ENCODE data around the gene SMARCD2.
"Not testable (repeated sequence)": the region's sequence is repeated elsewhere in the genome, so short reads cannot be mapped to it uniquely, and the experiment has no call there.

SMARCD2 gene

DNA sequence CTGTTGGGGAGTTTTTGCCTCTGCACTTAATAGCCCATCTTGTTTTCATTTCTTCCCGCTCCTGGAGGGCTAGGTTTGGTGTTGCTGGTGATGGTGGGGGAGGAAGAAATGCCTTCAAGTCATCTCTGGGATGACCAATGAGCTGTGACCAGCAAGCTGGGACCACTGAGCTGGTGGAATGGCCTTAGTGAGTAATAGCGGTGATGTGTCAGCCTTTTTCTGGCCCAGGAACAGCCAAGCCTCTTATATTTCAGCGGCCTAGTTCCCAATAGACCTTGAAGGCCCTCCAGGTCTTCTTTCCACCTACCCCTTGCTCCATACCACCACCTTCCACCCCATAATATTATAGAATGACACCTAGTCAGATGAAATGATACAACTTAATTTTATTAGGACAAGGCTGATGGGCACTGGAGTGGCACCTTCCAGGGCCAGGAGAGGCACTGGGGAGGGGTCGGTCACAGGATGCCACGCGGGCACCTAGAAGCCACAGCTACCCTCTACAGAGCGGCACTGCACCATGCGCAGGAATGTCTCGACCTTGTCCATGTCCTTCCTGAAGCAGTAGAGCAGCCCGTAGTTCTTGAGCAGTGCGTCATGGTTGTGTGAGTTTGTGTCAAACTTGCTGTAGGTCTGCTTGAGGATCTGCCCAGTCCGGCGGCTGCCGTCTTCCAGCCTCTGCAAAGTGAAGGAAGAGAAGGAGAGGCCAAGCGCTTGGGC, 29.3 kb upstream of the SMARCD2 start:
- not testable (repeated sequence) for H3K4me3 ChIP-seq (replicated peaks; ENCODE audit: low read depth, low read length); DNase-seq (ENCODE audit: extremely low read depth, low read depth)

DNA sequence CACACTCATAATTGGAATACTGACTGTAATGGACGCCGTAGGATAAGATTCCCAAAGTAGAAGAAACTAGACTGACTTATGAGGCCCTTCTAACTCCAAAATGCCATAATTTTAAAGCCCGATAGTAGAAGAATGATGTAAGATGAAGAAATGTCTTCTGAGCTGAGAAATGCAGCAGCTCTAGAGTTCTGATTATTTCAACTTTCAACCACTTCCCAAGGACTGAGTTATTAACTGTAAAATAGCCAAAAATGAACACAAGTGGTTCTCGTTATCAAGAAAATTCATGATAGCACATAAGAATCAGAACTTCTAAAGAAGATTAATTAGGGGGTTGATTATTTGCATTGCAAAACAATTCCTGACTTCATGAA, 27.8 kb upstream of the SMARCD2 start:
- not testable (repeated sequence) for DNase-seq (ENCODE audit: extremely low read depth, low read depth)

DNA sequence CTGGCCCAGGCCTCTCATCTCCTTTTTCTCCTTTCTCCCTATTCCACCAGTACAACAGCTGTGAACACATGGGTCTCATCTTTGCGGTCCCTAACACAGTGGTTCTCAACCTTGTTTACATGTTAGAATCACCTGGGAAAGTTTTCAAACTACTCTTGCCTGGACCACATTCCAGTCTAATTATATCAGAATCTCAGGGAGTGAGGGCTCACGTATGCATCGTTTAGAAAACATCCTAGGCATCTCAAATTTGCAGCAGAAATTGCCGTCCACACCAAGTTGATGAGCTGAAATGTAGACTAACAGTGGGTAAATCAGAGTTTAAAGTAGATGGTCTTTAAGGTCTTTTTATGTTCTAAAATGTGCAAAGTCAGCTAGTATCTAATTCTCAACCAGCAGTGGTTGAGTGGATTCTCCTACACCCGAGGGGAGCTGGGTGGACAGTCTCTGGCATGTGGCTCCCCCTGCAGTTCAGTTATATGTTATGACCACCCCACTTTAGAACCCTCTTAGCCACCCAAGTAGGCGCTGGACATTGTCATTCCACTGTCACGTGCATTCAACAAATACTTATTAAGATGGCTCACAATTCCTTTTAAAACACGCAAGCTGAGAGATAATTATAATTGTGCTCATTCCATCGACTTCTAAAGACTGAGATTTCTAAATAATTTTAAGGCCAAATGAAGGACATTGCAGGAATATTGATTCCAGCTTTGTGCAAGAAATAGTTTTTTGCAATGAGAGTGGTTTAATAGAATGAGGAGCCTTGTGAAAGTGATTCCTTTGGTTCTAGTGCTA, 27.2 kb upstream of the SMARCD2 start:
- H3K4me3 ChIP-seq (replicated peaks; ENCODE audit: low read depth, low read length); DNase-seq (ENCODE audit: extremely low read depth, low read depth): not testable (repeated sequence)

More for the DNA sequence above, 27.8 kb upstream of the SMARCD2 start:
- not testable (repeated sequence) for H3K4me3 ChIP-seq (replicated peaks; ENCODE audit: low read depth, low read length)

DNA sequence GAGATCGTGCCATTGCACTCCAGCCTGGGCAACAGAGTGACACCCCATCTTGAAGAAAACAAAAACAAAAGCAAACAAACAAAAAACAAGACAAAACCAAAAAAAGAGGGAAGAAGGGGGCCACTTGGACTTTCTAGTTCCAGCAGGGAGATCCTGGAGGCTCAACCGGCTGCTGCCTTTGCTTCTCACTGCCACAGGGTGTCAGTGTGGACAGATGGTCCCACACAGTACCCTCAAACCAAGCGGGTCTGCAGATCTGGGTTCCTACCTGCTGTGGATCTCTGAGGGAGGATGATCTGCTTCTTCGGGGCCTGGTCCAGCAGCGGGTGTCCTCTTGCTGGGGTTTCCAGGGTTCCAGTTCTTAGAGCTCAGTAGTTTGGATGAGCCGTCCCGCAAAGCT, 24.1 kb upstream of the SMARCD2 start:
- not testable (repeated sequence) for H3K4me3 ChIP-seq (replicated peaks; ENCODE audit: low read depth, low read length); DNase-seq (ENCODE audit: extremely low read depth, low read depth)

DNA sequence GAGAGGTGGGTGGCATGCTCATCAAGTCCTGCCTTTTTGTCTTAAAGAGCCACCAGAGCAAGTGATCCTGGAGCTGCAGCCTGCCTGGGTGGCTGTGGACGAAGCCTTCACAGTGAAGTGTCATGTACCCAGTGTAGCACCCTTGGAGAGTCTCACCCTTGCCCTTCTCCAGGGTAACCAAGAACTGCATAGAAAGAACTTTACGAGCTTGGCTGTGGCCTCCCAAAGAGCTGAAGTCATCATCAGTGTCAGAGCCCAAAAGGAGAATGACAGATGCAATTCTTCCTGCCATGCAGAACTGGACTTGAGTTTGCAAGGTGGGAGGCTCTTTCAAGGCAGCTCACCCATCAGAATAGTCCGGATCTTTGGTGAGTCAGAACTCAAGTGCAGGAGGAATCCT, 16.8 kb upstream of the SMARCD2 start:
- DNase-seq (ENCODE audit: extremely low read depth, low read depth), result no peak
- H3K4me3 ChIP-seq (replicated peaks; ENCODE audit: low read depth, low read length), result no peak overlapping the region
- TF ChIP-seq, protein P1, sequence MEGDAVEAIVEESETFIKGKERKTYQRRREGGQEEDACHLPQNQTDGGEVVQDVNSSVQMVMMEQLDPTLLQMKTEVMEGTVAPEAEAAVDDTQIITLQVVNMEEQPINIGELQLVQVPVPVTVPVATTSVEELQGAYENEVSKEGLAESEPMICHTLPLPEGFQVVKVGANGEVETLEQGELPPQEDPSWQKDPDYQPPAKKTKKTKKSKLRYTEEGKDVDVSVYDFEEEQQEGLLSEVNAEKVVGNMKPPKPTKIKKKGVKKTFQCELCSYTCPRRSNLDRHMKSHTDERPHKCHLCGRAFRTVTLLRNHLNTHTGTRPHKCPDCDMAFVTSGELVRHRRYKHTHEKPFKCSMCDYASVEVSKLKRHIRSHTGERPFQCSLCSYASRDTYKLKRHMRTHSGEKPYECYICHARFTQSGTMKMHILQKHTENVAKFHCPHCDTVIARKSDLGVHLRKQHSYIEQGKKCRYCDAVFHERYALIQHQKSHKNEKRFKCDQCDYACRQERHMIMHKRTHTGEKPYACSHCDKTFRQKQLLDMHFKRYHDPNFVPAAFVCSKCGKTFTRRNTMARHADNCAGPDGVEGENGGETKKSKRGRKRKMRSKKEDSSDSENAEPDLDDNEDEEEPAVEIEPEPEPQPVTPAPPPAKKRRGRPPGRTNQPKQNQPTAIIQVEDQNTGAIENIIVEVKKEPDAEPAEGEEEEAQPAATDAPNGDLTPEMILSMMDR (IDR thresholded peaks at IDR 0.05; ENCODE audit: low read depth, low read length, missing control alignments), result no peak

DNA sequence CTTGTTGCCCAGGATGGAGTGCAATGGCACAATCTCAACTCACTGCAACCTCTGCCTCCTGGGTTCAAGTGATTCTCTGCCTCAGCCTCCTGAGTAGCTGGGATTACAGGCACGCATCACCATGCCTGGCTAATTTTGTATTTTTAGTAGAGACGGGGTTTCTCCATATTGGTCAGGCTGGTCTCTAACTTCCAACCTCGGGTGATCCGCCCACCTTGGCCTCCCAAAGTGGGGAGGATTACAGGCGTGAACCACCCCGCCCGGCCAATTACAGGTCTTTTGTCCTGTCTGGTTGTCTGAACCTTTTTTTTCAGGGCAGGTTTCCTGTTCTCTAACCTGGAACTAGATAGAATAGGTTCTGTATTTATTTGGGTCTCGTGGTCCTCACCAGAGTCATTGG, 13.9 kb upstream of the SMARCD2 start:
- DNase-seq (ENCODE audit: extremely low read depth, low read depth); H3K4me3 ChIP-seq (replicated peaks; ENCODE audit: low read depth, low read length): not testable (repeated sequence)

DNA sequence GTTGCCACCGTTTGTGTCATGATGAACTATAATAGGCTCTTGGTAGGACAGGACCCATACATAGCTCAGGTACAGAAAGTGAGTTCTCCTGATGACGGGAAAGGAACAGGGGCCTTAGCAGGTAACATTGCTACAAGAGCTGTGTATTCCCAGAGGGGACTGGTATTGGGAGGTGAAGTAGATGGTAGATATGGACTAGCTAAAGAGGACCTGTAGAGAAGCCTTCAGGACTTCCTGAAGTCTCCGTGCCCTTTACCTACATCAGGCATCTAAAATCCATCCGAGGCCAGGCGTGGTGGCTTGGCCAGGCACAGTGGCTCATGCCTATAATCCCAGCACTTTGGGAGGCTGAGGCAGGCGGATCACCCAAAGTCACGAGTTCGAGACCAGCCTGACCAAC, 12.7 kb upstream of the SMARCD2 start:
- TF ChIP-seq, protein P1 (IDR thresholded peaks at IDR 0.05; ENCODE audit: low read depth, low read length, missing control alignments), result no peak
- DNase-seq (ENCODE audit: extremely low read depth, low read depth), result no peak
- no peak overlapping the region for H3K4me3 ChIP-seq (replicated peaks; ENCODE audit: low read depth, low read length)

DNA sequence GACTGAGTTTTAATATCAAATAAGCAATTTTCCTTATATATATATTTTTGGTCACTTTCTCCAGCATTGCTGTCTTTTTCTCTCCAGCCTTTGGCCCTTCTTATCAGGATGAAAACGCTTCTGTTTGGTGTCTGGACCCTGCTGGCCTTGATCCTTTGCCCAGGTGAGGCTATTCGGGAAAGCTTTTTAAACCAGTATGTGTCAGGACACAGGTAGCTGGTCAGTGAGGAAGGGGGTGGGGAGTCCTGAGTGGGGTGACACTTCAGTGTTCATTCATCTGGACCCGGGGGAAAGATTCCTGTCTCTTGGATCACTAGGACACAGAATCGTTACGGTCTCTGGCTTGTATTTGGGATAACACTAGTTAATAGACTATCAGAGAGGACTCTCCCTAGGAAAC, 12.2 kb upstream of the SMARCD2 start:
- TF ChIP-seq, protein P1 (IDR thresholded peaks at IDR 0.05; ENCODE audit: low read depth, low read length, missing control alignments), result no peak
- no peak overlapping the region for H3K4me3 ChIP-seq (replicated peaks; ENCODE audit: low read depth, low read length)
- no peak for DNase-seq (ENCODE audit: extremely low read depth, low read depth)

DNA sequence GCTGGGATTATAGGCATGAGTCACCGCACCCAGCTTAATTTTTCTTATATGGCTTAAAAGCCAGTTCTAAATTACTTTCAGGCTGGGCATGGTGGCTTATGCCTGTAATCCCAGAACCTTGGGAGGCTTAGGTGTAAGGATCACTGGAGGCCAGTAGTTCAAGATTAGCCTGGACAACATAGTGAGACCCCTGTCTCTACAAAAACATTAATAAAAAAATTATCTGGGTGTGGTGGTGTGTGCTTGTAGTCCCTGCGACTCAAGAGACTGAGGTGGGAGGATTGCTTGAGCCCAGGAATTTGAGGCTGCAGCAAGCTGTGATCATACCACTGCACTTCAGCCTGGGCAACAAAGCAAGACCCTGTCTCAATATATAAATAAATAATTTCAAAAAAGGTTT, 10.8 kb upstream of the SMARCD2 start:
- no peak for DNase-seq (ENCODE audit: extremely low read depth, low read depth)
- no peak overlapping the region for H3K4me3 ChIP-seq (replicated peaks; ENCODE audit: low read depth, low read length)
- TF ChIP-seq, protein P1 (IDR thresholded peaks at IDR 0.05; ENCODE audit: low read depth, low read length, missing control alignments), result no peak
